H9 (cell line): ENCODE results near the gene GTF2A1L. TPM values are rescaled to one million over a fixed set of nuclear protein-coding genes. Genes with fewer than 3 reads are reported as not detected.

Experiments used
- DNase-seq: peaks from one replicate; pipeline ENCODE4 v3.0.0-alpha.2; 2017
- H2AFZ ChIP-seq: one replicate; pipeline ENCODE4 v1.6.1; 2013; ENCODE audit warnings: mild to moderate bottlenecking, low read length, control low read depth, moderate library complexity
- H2AK5ac ChIP-seq: 2 replicates; pipeline ENCODE4 v1.6.1; 2013; ENCODE audit warnings: low read length, control low read depth, mixed read lengths; ENCODE audit not compliant: insufficient read length
- H2BK120ac ChIP-seq: one replicate; pipeline ENCODE4 v1.6.1; 2013; ENCODE audit warnings: low read depth, mild to moderate bottlenecking, low read length, control low read depth, inconsistent platforms; ENCODE audit not compliant: poor library complexity, severe bottlenecking
- H2BK12ac ChIP-seq: 2 replicates; pipeline ENCODE4 v1.6.1; 2013; ENCODE audit warnings: low read length, control low read depth, mixed read lengths, low read depth; ENCODE audit not compliant: insufficient read length
- H2BK15ac ChIP-seq: 2 replicates; pipeline ENCODE4 v1.6.1; 2013; ENCODE audit warnings: low read depth, low read length, control low read depth
- H2BK20ac ChIP-seq: one replicate; pipeline ENCODE4 v1.6.1; 2013; ENCODE audit warnings: low read depth, mild to moderate bottlenecking, low read length, control low read depth, inconsistent platforms; ENCODE audit not compliant: poor library complexity, severe bottlenecking
- H2BK5ac ChIP-seq: 2 replicates; pipeline ENCODE4 v1.6.1; 2013; ENCODE audit warnings: low read length, control low read depth, mixed read lengths; ENCODE audit not compliant: insufficient read length
- H3K14ac ChIP-seq: 2 replicates; pipeline ENCODE4 v1.6.1; 2013; ENCODE audit warnings: low read length, control low read depth; ENCODE audit not compliant: insufficient read depth
- H3K18ac ChIP-seq: 2 replicates; pipeline ENCODE4 v1.6.1; 2013; ENCODE audit warnings: low read depth, mild to moderate bottlenecking, mixed read lengths, low read length, control low read depth; ENCODE audit not compliant: insufficient read length
- H3K23ac ChIP-seq: 2 replicates; pipeline ENCODE4 v1.6.1; 2013; ENCODE audit warnings: low read length, control low read depth, mixed read lengths, low read depth; ENCODE audit not compliant: insufficient read length
- H3K23me2 ChIP-seq: 2 replicates; pipeline ENCODE4 v1.6.1; 2013; ENCODE audit warnings: low read depth, mild to moderate bottlenecking, mixed read lengths, low read length, control low read depth; ENCODE audit not compliant: insufficient read length, poor library complexity, severe bottlenecking
- H3K27ac ChIP-seq: 2 replicates; pipeline ENCODE4 v1.5.1; 2013; ENCODE audit warnings: low read length, control low read depth, mixed read lengths, low read depth; ENCODE audit not compliant: insufficient read length
- H3K27me3 ChIP-seq: 2 replicates; pipeline ENCODE4 v1.6.1; 2013; ENCODE audit warnings: low read length, control low read depth, inconsistent platforms; ENCODE audit not compliant: insufficient read depth
- H3K4ac ChIP-seq: 2 replicates; pipeline ENCODE4 v1.6.1; 2013; ENCODE audit warnings: low read depth, mild to moderate bottlenecking, control low read depth, inconsistent platforms, low read length, moderate library complexity
- H3K4me1 ChIP-seq: 2 replicates; pipeline ENCODE4 v1.6.1; 2013; ENCODE audit warnings: low read length, control low read depth, inconsistent platforms; ENCODE audit not compliant: insufficient read depth
- H3K4me2 ChIP-seq: 2 replicates; pipeline ENCODE4 v1.6.1; 2013; ENCODE audit warnings: low read length, control low read depth, mixed read lengths; ENCODE audit not compliant: insufficient read length, insufficient read depth
- H3K56ac ChIP-seq: 2 replicates; pipeline ENCODE4 v1.6.1; 2013; ENCODE audit warnings: low read depth, mild to moderate bottlenecking, mixed read lengths, low read length, control low read depth; ENCODE audit not compliant: insufficient read length
- H3K79me1 ChIP-seq: 2 replicates; pipeline ENCODE4 v1.6.1; 2013; ENCODE audit warnings: low read depth, mild to moderate bottlenecking, moderate library complexity, low read length, control low read depth, inconsistent platforms; ENCODE audit not compliant: insufficient read depth, poor library complexity, severe bottlenecking
- H3K79me2 ChIP-seq: 2 replicates; pipeline ENCODE4 v1.6.1; 2013; ENCODE audit warnings: low read length, control low read depth, inconsistent platforms; ENCODE audit not compliant: insufficient read depth
- H3K9ac ChIP-seq: 2 replicates; pipeline ENCODE4 v1.6.1; 2013; ENCODE audit warnings: low read length, control low read depth, mixed read lengths; ENCODE audit not compliant: insufficient read length; ENCODE audit errors: extremely low read depth
- H3K9me3 ChIP-seq: one replicate; pipeline ENCODE4 v1.6.1; 2013; ENCODE audit warnings: low read depth, low read length, inconsistent platforms; ENCODE audit not compliant: control insufficient read depth
- H3T11ph ChIP-seq: one replicate; pipeline ENCODE4 v1.6.1; 2013; ENCODE audit warnings: mild to moderate bottlenecking, low read length, control low read depth, inconsistent platforms
- H4K20me1 ChIP-seq: one replicate; pipeline ENCODE4 v1.6.1; 2013; ENCODE audit not compliant: control insufficient read depth, insufficient read length, insufficient read depth
- H4K5ac ChIP-seq: 2 replicates; pipeline ENCODE4 v1.6.1; 2013; ENCODE audit warnings: low read depth, mild to moderate bottlenecking, mixed read lengths, low read length, control low read depth; ENCODE audit not compliant: insufficient read length
- H4K8ac ChIP-seq: replicated peaks from 2 replicates; pipeline ENCODE4 v1.6.1; 2013; ENCODE audit warnings: low read length, control low read depth, mixed read lengths, low read depth; ENCODE audit not compliant: insufficient read length
- H4K91ac ChIP-seq: 2 replicates; pipeline ENCODE4 v1.6.1; 2013; ENCODE audit warnings: low read depth, mild to moderate bottlenecking, moderate library complexity, mixed read lengths, low read length, control low read depth; ENCODE audit not compliant: insufficient read length
- H3K27ac Mint-ChIP-seq, 3 experiments: 2 replicates in 2 of 3; 3 replicates in 1 of 3; pipeline ENCODE4 v1.8.0; 2020 to 2021; ENCODE audit warnings: mixed read lengths in 3 of 3, mild to moderate bottlenecking in 1 of 3, moderate library complexity in 1 of 3
- H3K27me3 Mint-ChIP-seq: 2 replicates; pipeline ENCODE4 v1.8.0; 2021; ENCODE audit warnings: low read depth, mild to moderate bottlenecking, moderate library complexity, mixed read lengths
- H3K36me3 Mint-ChIP-seq, 3 experiments: 2 replicates in 2 of 3; 3 replicates in 1 of 3; pipeline ENCODE4 v1.8.0; 2020 to 2021; ENCODE audit warnings: low read depth in 3 of 3, mixed read lengths in 3 of 3; ENCODE audit not compliant: insufficient read depth in 1 of 3
- H3K4me1 Mint-ChIP-seq, 2 experiments: 2 replicates each; pipeline ENCODE4 v1.8.0; 2020; ENCODE audit warnings: mixed read lengths in 2 of 2
- H3K4me3 Mint-ChIP-seq, 2 experiments: 2 replicates in 1 of 2; 3 replicates in 1 of 2; pipeline ENCODE4 v1.8.0; 2020 to 2021; ENCODE audit warnings: mild to moderate bottlenecking in 2 of 2, mixed read lengths in 2 of 2, moderate library complexity in 1 of 2
- H3K9me3 Mint-ChIP-seq, 2 experiments: 2 replicates in 1 of 2; 3 replicates in 1 of 2; pipeline ENCODE4 v1.8.0; 2020; ENCODE audit warnings: mild to moderate bottlenecking in 2 of 2, mixed read lengths in 2 of 2, moderate library complexity in 1 of 2
- WGBS: extraction: QIAGEN DNeasy Blood & Tissue Kit; methylation state at CpG from one replicate; pipeline ENCODE4 v1.1.7; 2013; ENCODE audit warnings: missing lambda C conversion rate, low lambda C conversion rate, mixed read lengths; ENCODE audit not compliant: insufficient read length; ENCODE audit errors: extremely low coverage; 5-methylcytosine and 5-hydroxymethylcytosine counted together
- total RNA-seq: library from RNA; stranded (reverse); gene quantifications from 2 replicates; pipeline ENCODE4 v1.2.1, GENCODE V29; 2021
- TF ChIP-seq, protein P1 (sequence below): fragments of 200-600 bp; sonication (generic); conservative IDR thresholded peaks from 3 replicates; pipeline ENCODE4 v1.8.0; 2021; ENCODE audit warnings: antibody characterized with exemption, mild to moderate bottlenecking

Gene GTF2A1L
- total RNA-seq, 1 experiment from 2014 or later: not detected

DNA sequence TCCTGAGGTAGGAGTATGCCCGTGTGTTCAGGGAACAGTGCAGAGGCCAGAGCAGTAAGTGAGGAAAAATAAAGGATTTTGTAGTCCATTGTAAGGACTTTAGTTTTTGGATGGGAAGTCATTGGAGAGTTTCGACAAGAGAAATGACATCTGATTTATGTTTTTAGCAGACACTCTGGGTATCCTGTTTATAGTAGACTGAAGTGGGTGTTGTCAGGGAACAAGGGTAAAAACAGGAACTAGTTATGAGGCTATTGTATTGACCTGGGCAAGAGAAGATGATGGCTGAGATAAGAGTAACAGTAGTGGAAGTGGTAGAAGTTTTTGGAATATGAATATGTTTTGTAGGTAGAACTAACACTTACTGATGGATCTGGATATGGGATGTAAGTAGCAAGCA lies 59.8 kb downstream of the GTF2A1L start:
- H2BK12ac ChIP-seq: no peak overlapping the region
- no peaks in the 10 kb centered on the region for H3K79me1 ChIP-seq
- peak overlapping the region in 2 of 3 experiments; percentile 7 to 34; a peak in 2 of 7 replicates for H3K27ac Mint-ChIP-seq
- H3K9ac ChIP-seq: no peak overlapping the region
- no peak overlapping the region for H4K91ac ChIP-seq
- no peaks in the 10 kb centered on the region for H3K9me3 ChIP-seq
- no peak overlapping the region for H2AK5ac ChIP-seq
- no peak overlapping the region for H2BK15ac ChIP-seq
- no CpG with 5 or more reads among the region's 2 CpGs for WGBS
- H4K5ac ChIP-seq: no peak overlapping the region
- no peak overlapping the region for H3K14ac ChIP-seq
- no peaks in the 10 kb centered on the region for H3K79me2 ChIP-seq
- H3K18ac ChIP-seq: no peak overlapping the region
- no peak overlapping the region for H3K4me3 Mint-ChIP-seq
- H3K9me3 Mint-ChIP-seq: peaks cover 4 to 5% of the 10 kb centered on the region in 2 experiments; a peak in 4 of 5 replicates
- no peaks in the 10 kb centered on the region for H3K36me3 Mint-ChIP-seq
- H3K23me2 ChIP-seq: no peaks in the 10 kb centered on the region
- H2BK5ac ChIP-seq: no peak overlapping the region
- H2BK120ac ChIP-seq: no peak overlapping the region
- no peak overlapping the region for H2AFZ ChIP-seq
- peaks cover 3 to 7% of the 10 kb centered on the region in 2 experiments; a peak in 3 of 4 replicates for H3K4me1 Mint-ChIP-seq
- no peaks in the 10 kb centered on the region for H3K27me3 ChIP-seq
- H3K56ac ChIP-seq: no peak overlapping the region
- DNase-seq: no peak
- no peaks in the 10 kb centered on the region for H4K20me1 ChIP-seq
- no peaks in the 10 kb centered on the region for H3K27me3 Mint-ChIP-seq
- no peak overlapping the region for H3K23ac ChIP-seq
- H3K4me1 ChIP-seq: no peaks in the 10 kb centered on the region
- no peak overlapping the region for H3K4ac ChIP-seq
- TF ChIP-seq, protein P1, sequence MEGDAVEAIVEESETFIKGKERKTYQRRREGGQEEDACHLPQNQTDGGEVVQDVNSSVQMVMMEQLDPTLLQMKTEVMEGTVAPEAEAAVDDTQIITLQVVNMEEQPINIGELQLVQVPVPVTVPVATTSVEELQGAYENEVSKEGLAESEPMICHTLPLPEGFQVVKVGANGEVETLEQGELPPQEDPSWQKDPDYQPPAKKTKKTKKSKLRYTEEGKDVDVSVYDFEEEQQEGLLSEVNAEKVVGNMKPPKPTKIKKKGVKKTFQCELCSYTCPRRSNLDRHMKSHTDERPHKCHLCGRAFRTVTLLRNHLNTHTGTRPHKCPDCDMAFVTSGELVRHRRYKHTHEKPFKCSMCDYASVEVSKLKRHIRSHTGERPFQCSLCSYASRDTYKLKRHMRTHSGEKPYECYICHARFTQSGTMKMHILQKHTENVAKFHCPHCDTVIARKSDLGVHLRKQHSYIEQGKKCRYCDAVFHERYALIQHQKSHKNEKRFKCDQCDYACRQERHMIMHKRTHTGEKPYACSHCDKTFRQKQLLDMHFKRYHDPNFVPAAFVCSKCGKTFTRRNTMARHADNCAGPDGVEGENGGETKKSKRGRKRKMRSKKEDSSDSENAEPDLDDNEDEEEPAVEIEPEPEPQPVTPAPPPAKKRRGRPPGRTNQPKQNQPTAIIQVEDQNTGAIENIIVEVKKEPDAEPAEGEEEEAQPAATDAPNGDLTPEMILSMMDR: no peak
- no peak overlapping the region for H2BK20ac ChIP-seq
- H3K27ac ChIP-seq: no peak overlapping the region
- H3K4me2 ChIP-seq: no peak overlapping the region
- no peak overlapping the region for H4K8ac ChIP-seq
- H3T11ph ChIP-seq: no peak overlapping the region
